Measurements from ENCODE around the gene CHRNA4.
A peak's percentile ranks its signal among the peaks of the same experiment; 100 is the strongest.
"Not testable (repeated sequence)": the region's sequence is repeated elsewhere in the genome, so short reads cannot be mapped to it uniquely, and the experiment has no call there.

Gene CHRNA4

GRCh38 chr20:63383556-63383955 is 22.4 kb upstream of the CHRNA4 start:
- FAIRE-seq: no peak
- TF ChIP-seq POLR2AphosphoS5 (IDR thresholded peaks at IDR 0.05; ENCODE audit: low read depth, low read length) (no peak), POLR2A (IDR thresholded peaks at IDR 0.05; ENCODE audit: low read depth, low read length) (no peak)

GRCh38 chr20:63382551-63383300 is 21.6 kb upstream of the CHRNA4 start:
- FAIRE-seq: no peak
- no peak for TF ChIP-seq TAF1 (IDR thresholded peaks at IDR 0.05; ENCODE audit: borderline replicate concordance, low read depth, low read length)
- TF ChIP-seq POLR2AphosphoS5 (IDR thresholded peaks at IDR 0.05; ENCODE audit: low read depth, low read length): no peak
- no peak for TF ChIP-seq POLR2A (IDR thresholded peaks at IDR 0.05; ENCODE audit: low read depth, low read length)

More at GRCh38 chr20:63383556-63383955, 22.4 kb upstream of the CHRNA4 start:
- no peak for DNase-seq (ENCODE audit: insufficient read length)

GRCh38 chr20:63381781-63382431 is 20.8 kb upstream of the CHRNA4 start:
- no peak for FAIRE-seq
- peak; percentile 75 for DNase-seq (ENCODE audit: insufficient read length)
- TF ChIP-seq POLR2A (IDR thresholded peaks at IDR 0.05; ENCODE audit: low read depth, low read length): no peak
- TF ChIP-seq POLR2AphosphoS5 (IDR thresholded peaks at IDR 0.05; ENCODE audit: low read depth, low read length): no peak
- no peak for TF ChIP-seq TAF1 (IDR thresholded peaks at IDR 0.05; ENCODE audit: borderline replicate concordance, low read depth, low read length)

More at GRCh38 chr20:63382551-63383300, 21.6 kb upstream of the CHRNA4 start:
- no peak for DNase-seq (ENCODE audit: insufficient read length)

GRCh38 chr20:63380346-63380870 is 19.3 kb upstream of the CHRNA4 start:
- no peak for DNase-seq (ENCODE audit: insufficient read length)
- no peak for FAIRE-seq
- no peak for TF ChIP-seq POLR2AphosphoS5 (IDR thresholded peaks at IDR 0.05; ENCODE audit: low read depth, low read length)
- no peak for TF ChIP-seq TAF1 (IDR thresholded peaks at IDR 0.05; ENCODE audit: borderline replicate concordance, low read depth, low read length)

- DNase-seq (ENCODE audit: insufficient read length); FAIRE-seq: not testable (repeated sequence)
Measured at GRCh38 chr20:63379872-63380271, 18.7 kb upstream of the CHRNA4 start.

- FAIRE-seq (no peak), DNase-seq (ENCODE audit: insufficient read length) (no peak)
- no peak for TF ChIP-seq POLR2AphosphoS5 (IDR thresholded peaks at IDR 0.05; ENCODE audit: low read depth, low read length)
- no peak for TF ChIP-seq POLR2A (IDR thresholded peaks at IDR 0.05; ENCODE audit: low read depth, low read length)
- no peak for TF ChIP-seq TAF1 (IDR thresholded peaks at IDR 0.05; ENCODE audit: borderline replicate concordance, low read depth, low read length)
Measured at GRCh38 chr20:63379296-63379695, 18.1 kb upstream of the CHRNA4 start.

GRCh38 chr20:63378626-63379025 is 17.5 kb upstream of the CHRNA4 start:
- FAIRE-seq (no peak), DNase-seq (ENCODE audit: insufficient read length) (no peak)
- TF ChIP-seq POLR2A (IDR thresholded peaks at IDR 0.05; ENCODE audit: low read depth, low read length) (no peak), TAF1 (IDR thresholded peaks at IDR 0.05; ENCODE audit: borderline replicate concordance, low read depth, low read length) (no peak), POLR2AphosphoS5 (IDR thresholded peaks at IDR 0.05; ENCODE audit: low read depth, low read length) (no peak)

GRCh38 chr20:63377951-63378381 is 16.8 kb upstream of the CHRNA4 start:
- no peak for FAIRE-seq
- TF ChIP-seq POLR2A (IDR thresholded peaks at IDR 0.05; ENCODE audit: low read depth, low read length) (no peak), TAF1 (IDR thresholded peaks at IDR 0.05; ENCODE audit: borderline replicate concordance, low read depth, low read length) (no peak), POLR2AphosphoS5 (IDR thresholded peaks at IDR 0.05; ENCODE audit: low read depth, low read length) (no peak)
- no peak for DNase-seq (ENCODE audit: insufficient read length)

GRCh38 chr20:63377256-63377941 is 16.2 kb upstream of the CHRNA4 start:
- FAIRE-seq (no peak), DNase-seq (ENCODE audit: insufficient read length) (no peak)
- TF ChIP-seq POLR2A (IDR thresholded peaks at IDR 0.05; ENCODE audit: low read depth, low read length): no peak
- no peak for TF ChIP-seq POLR2AphosphoS5 (IDR thresholded peaks at IDR 0.05; ENCODE audit: low read depth, low read length)
- TF ChIP-seq TAF1 (IDR thresholded peaks at IDR 0.05; ENCODE audit: borderline replicate concordance, low read depth, low read length): no peak

GRCh38 chr20:63376283-63377250 is 15.4 kb upstream of the CHRNA4 start:
- DNase-seq (ENCODE audit: insufficient read length): no peak
- FAIRE-seq: no peak
- no peak for TF ChIP-seq POLR2A (IDR thresholded peaks at IDR 0.05; ENCODE audit: low read depth, low read length)

- FAIRE-seq (no peak), DNase-seq (ENCODE audit: insufficient read length) (no peak)
- TF ChIP-seq TAF1 (IDR thresholded peaks at IDR 0.05; ENCODE audit: borderline replicate concordance, low read depth, low read length) (no peak), POLR2AphosphoS5 (IDR thresholded peaks at IDR 0.05; ENCODE audit: low read depth, low read length) (no peak), POLR2A (IDR thresholded peaks at IDR 0.05; ENCODE audit: low read depth, low read length) (no peak)
Measured at GRCh38 chr20:63375438-63375837, 14.3 kb upstream of the CHRNA4 start.

Data from GM12892 (cell line).